K562 (cell line): ENCODE measurements around the gene OLR1. TPM values are rescaled to one million over a fixed set of nuclear protein-coding genes. Genes with fewer than 3 reads are reported as not detected.

Experiments used
- ATF1 ChIP-seq, 2 experiments: fragments of 450-650 bp in 1 of 2; IDR thresholded peaks; 2 replicates each; pipeline ENCODE4 v1.6.1; 2016; ENCODE audit warnings: missing compliant biosample characterization in 1 of 2, missing genetic modification characterization in 1 of 2
- ATF7 ChIP-seq: fragments of 450-650 bp; IDR thresholded peaks from 2 replicates; pipeline ENCODE4 v1.7.1; 2014; ENCODE audit warnings: mild to moderate bottlenecking, moderate library complexity
- CREB1 ChIP-seq, 2 experiments: sonication (generic) in 1 of 2; formaldehyde crosslinking in 1 of 2; IDR thresholded peaks; 2 replicates each; pipeline versions ENCODE4 v1.6.1 to v1.8.0; 2012 to 2022; ENCODE audit warnings: inconsistent platforms in 1 of 2, mild to moderate bottlenecking in 1 of 2, missing genetic modification reagents in 1 of 2, moderate library complexity in 1 of 2
- ELF4 ChIP-seq: fragments of 450-650 bp; formaldehyde crosslinking; IDR thresholded peaks from 2 replicates; pipeline ENCODE4 v1.4.0; 2022; ENCODE audit warnings: missing genetic modification characterization
- HDAC1 ChIP-seq, 2 experiments: fragments of 450-650 bp; IDR thresholded peaks; 2 replicates each; pipeline ENCODE4 v1.6.1; 2016 to 2017; ENCODE audit warnings: inconsistent platforms in 1 of 2, mild to moderate bottlenecking in 1 of 2, moderate library complexity in 1 of 2
- JUND ChIP-seq, 2 experiments: IDR thresholded peaks; 2 replicates in 1 of 2; 3 replicates in 1 of 2; pipeline ENCODE4 v1.6.1; 2011; ENCODE audit warnings: borderline replicate concordance in 2 of 2, low read depth in 2 of 2, low read length in 2 of 2, improper control_type of control experiment in 1 of 2, missing biosample characterization in 1 of 2, missing genetic modification characterization in 1 of 2, missing genetic modification reagents in 1 of 2
- KHSRP ChIP-seq: fragments of 450-650 bp; IDR thresholded peaks from 2 replicates; pipeline ENCODE4 v1.6.1; 2017
- KLF13 ChIP-seq: fragments of 450-650 bp; IDR thresholded peaks from 2 replicates; pipeline ENCODE4 v1.6.1; 2016; ENCODE audit warnings: missing genetic modification characterization, low read depth, mild to moderate bottlenecking, missing compliant biosample characterization, moderate library complexity, borderline replicate concordance
- PHF8 ChIP-seq: fragments of 200-600 bp; sonication (generic); IDR thresholded peaks from 2 replicates; pipeline ENCODE4 v1.6.1; 2012; ENCODE audit warnings: mixed run types, mild to moderate bottlenecking, inconsistent platforms, low read length, moderate library complexity, borderline replicate concordance
- SAP30 ChIP-seq: fragments of 200-600 bp; sonication (generic); IDR thresholded peaks from 2 replicates; pipeline ENCODE4 v1.6.1; 2012; ENCODE audit warnings: borderline replicate concordance, low read depth, mild to moderate bottlenecking, moderate library complexity, low read length, control low read depth, inconsistent platforms; ENCODE audit not compliant: insufficient read depth, poor library complexity, severe bottlenecking
- SUPT5H ChIP-seq: fragments of 450-650 bp; IDR thresholded peaks from 2 replicates; pipeline ENCODE4 v1.6.1; 2016
- TAF1 ChIP-seq: IDR thresholded peaks from 2 replicates; pipeline ENCODE4 v1.6.1; 2011; ENCODE audit warnings: mild to moderate bottlenecking, low read length, moderate library complexity; ENCODE audit not compliant: insufficient read depth, control insufficient read depth, severe bottlenecking; ENCODE audit errors: extremely low read depth
- ZNF707 ChIP-seq: fragments of 250-450 bp; sonication (Bioruptor Pico); conservative IDR thresholded peaks from 2 replicates; pipeline ENCODE4 v1.8.0; 2022; ENCODE audit warnings: inconsistent platforms, mild to moderate bottlenecking, moderate library complexity
- ZNF764 ChIP-seq: fragments of 250-450 bp; sonication (Bioruptor Pico); IDR thresholded peaks from 2 replicates; pipeline ENCODE4 v1.4.0; 2020; ENCODE audit warnings: low read depth, mild to moderate bottlenecking, moderate library complexity
- polyA plus RNA-seq, 8 experiments: library from polyadenylated mRNA; depleted of rRNA in 4 of 8; stranded (reverse) in 5 of 8; unstranded in 3 of 8; fragments of >200 nt; fragmentation: Nextera tagmentation in 2 of 8; fragmentation: Illumina TruSeq in 1 of 8; extraction: Ambion mirVana in 2 of 8; extraction: Trizol in 1 of 8; gene quantifications; 2 replicates each; pipeline versions ENCODE4 v1.2.1 to v1.2.3, GENCODE V29; 2011 to 2014; ENCODE audit warnings: inconsistent platforms in 1 of 8, missing spikeins in 1 of 8
- total RNA-seq, 7 experiments: library from RNA; depleted of rRNA in 6 of 7; stranded (reverse); fragments of >200 nt in 6 of 7; fragmentation: Illumina TruSeq in 2 of 7; extraction: Trizol in 2 of 7; gene quantifications; 2 replicates each; pipeline versions ENCODE4 v1.2.1 to v1.2.3, GENCODE V29; 2011 to 2021; ENCODE audit warnings: low replicate concordance in 1 of 7
- TF ChIP-seq, protein P1 (sequence below): fragments of 200-800 bp; sonication (Bioruptor generic); IDR thresholded peaks from 2 replicates; pipeline ENCODE4 v1.6.1; 2017; ENCODE audit warnings: missing genetic modification characterization, missing compliant biosample characterization
- TF ChIP-seq, protein P2 (sequence below): fragments of 450-650 bp; IDR thresholded peaks from 2 replicates; pipeline ENCODE4 v1.6.1; 2016; ENCODE audit warnings: borderline replicate concordance
- TF ChIP-seq, protein P3 (sequence below): fragments of 450-650 bp; IDR thresholded peaks from 2 replicates; pipeline ENCODE4 v1.6.1; 2018; ENCODE audit not compliant: partially characterized antibody
- TF ChIP-seq, protein P4 (sequence below), 2 experiments: IDR thresholded peaks; 2 replicates each; pipeline ENCODE4 v1.6.1; 2011; ENCODE audit warnings: borderline replicate concordance in 1 of 2, control low read depth in 1 of 2, low read depth in 1 of 2, low read length in 1 of 2, mild to moderate bottlenecking in 1 of 2, mixed read lengths in 1 of 2, moderate library complexity in 1 of 2; ENCODE audit not compliant: insufficient read depth in 1 of 2, insufficient read length in 1 of 2, poor library complexity in 1 of 2, severe bottlenecking in 1 of 2; ENCODE audit errors: extremely low read depth in 1 of 2

The OLR1 gene
- total and polyA plus RNA-seq, 9 of the 15 experiments (the other 6 are each of a cell fraction or from before 2014, with no cell fraction given): not detected

DNA sequence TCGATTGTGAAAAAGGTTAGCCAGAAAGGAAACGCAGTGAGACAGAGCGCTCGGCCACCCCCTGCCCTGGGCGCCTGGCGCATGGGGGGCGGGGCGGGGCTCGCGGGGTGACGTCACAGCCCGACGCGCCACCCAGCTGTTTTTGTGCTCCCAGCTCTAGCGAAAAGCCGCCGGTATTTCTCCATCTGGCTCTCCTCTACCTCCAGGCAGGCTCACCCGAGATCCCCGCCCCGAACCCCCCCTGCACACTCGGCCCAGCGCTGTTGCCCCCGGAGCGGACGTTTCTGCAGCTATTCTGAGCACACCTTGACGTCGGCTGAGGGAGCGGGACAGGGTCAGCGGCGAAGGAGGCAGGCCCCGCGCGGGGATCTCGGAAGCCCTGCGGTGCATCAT, 40.8 kb upstream of the OLR1 start, which contains the start of gene GABARAPL1 (continued):
- TF ChIP-seq JUND (IDR thresholded peaks at IDR 0.05; ENCODE audit: borderline replicate concordance, low read depth, low read length) (peak; percentile 45; the same call in 1 of the 2 replicates), JUND (tag; IDR thresholded peaks at IDR 0.05; ENCODE audit: borderline replicate concordance, low read depth, low read length) (no peak; the same call in 2 of the 3 replicates), ATF1 (CRISPR knock-in tag; IDR thresholded peaks at IDR 0.05) (peak; percentile 57), ATF1 (tag; IDR thresholded peaks at IDR 0.05) (peak; percentile 96), ELF4 (no peak), KHSRP (peak; percentile 63; the same call in 1 of the 2 replicates), ZNF707 (CRISPR knock-in tag) (no peak), CREB1 (IDR thresholded peaks at IDR 0.05) (peak; percentile 54), CREB1 (CRISPR knock-in tag; IDR thresholded peaks at IDR 0.05) (peak; percentile 78), ZNF764 (CRISPR knock-in tag) (no peak), KLF13 (tag) (no peak), TAF1 (peak; percentile 2), PHF8 (peak; percentile 30; the same call in 1 of the 2 replicates), HDAC1 (IDR thresholded peaks at IDR 0.05) (peak in 1 of 2 experiments; percentile 36; a peak in 2 of 4 replicates), SUPT5H (no peak), SAP30 (peak; percentile 6), ATF7 (peak; percentile 14; the same call in 1 of the 2 replicates)
- TF ChIP-seq, protein P1, sequence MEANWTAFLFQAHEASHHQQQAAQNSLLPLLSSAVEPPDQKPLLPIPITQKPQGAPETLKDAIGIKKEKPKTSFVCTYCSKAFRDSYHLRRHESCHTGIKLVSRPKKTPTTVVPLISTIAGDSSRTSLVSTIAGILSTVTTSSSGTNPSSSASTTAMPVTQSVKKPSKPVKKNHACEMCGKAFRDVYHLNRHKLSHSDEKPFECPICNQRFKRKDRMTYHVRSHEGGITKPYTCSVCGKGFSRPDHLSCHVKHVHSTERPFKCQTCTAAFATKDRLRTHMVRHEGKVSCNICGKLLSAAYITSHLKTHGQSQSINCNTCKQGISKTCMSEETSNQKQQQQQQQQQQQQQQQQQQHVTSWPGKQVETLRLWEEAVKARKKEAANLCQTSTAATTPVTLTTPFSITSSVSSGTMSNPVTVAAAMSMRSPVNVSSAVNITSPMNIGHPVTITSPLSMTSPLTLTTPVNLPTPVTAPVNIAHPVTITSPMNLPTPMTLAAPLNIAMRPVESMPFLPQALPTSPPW (CRISPR knock-in tag): peak; percentile 81
- TF ChIP-seq, protein P2, sequence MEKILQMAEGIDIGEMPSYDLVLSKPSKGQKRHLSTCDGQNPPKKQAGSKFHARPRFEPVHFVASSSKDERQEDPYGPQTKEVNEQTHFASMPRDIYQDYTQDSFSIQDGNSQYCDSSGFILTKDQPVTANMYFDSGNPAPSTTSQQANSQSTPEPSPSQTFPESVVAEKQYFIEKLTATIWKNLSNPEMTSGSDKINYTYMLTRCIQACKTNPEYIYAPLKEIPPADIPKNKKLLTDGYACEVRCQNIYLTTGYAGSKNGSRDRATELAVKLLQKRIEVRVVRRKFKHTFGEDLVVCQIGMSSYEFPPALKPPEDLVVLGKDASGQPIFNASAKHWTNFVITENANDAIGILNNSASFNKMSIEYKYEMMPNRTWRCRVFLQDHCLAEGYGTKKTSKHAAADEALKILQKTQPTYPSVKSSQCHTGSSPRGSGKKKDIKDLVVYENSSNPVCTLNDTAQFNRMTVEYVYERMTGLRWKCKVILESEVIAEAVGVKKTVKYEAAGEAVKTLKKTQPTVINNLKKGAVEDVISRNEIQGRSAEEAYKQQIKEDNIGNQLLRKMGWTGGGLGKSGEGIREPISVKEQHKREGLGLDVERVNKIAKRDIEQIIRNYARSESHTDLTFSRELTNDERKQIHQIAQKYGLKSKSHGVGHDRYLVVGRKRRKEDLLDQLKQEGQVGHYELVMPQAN: no peak; the same call in 1 of the 2 replicates
- TF ChIP-seq, protein P3, sequence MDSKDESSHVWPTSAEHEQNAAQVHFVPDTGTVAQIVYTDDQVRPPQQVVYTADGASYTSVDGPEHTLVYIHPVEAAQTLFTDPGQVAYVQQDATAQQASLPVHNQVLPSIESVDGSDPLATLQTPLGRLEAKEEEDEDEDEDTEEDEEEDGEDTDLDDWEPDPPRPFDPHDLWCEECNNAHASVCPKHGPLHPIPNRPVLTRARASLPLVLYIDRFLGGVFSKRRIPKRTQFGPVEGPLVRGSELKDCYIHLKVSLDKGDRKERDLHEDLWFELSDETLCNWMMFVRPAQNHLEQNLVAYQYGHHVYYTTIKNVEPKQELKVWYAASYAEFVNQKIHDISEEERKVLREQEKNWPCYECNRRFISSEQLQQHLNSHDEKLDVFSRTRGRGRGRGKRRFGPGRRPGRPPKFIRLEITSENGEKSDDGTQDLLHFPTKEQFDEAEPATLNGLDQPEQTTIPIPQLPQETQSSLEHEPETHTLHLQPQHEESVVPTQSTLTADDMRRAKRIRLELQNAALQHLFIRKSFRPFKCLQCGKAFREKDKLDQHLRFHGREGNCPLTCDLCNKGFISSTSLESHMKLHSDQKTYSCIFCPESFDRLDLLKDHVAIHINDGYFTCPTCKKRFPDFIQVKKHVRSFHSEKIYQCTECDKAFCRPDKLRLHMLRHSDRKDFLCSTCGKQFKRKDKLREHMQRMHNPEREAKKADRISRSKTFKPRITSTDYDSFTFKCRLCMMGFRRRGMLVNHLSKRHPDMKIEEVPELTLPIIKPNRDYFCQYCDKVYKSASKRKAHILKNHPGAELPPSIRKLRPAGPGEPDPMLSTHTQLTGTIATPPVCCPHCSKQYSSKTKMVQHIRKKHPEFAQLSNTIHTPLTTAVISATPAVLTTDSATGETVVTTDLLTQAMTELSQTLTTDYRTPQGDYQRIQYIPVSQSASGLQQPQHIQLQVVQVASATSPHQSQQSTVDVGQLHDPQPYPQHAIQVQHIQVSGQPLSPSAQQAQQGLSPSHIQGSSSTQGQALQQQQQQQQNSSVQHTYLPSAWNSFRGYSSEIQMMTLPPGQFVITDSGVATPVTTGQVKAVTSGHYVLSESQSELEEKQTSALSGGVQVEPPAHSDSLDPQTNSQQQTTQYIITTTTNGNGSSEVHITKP: peak; percentile 96
- TF ChIP-seq, protein P4, sequence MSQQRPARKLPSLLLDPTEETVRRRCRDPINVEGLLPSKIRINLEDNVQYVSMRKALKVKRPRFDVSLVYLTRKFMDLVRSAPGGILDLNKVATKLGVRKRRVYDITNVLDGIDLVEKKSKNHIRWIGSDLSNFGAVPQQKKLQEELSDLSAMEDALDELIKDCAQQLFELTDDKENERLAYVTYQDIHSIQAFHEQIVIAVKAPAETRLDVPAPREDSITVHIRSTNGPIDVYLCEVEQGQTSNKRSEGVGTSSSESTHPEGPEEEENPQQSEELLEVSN (IDR thresholded peaks at IDR 0.05; ENCODE audit: borderline replicate concordance in 1 of 2, extremely low read depth in 1 of 2, insufficient read depth in 1 of 2, insufficient read length in 1 of 2, low read depth in 1 of 2, low read length in 1 of 2, poor library complexity in 1 of 2, severe bottlenecking in 1 of 2): peak in 1 of 2 experiments; percentile 20
